HCT116 (cell line): ENCODE measurements around the gene FRRS1. TPM values are rescaled to one million over a fixed set of nuclear protein-coding genes. Genes with fewer than 3 reads are reported as not detected.
A peak's percentile ranks its signal among the peaks of the same experiment; 100 is the strongest.

Source experiments
- ATAC-seq: fragments of 200-7000 bp; cut with Tn5 transposase; 2 replicates; pipeline ENCODE4 v1.9.1; 2020; ENCODE audit warnings: mild to moderate bottlenecking, moderate library complexity
- BruUV-seq: library from RNA; stranded (reverse); fragments of 400-500 nt; replicated peaks from 2 replicates; lab custom pipeline; 2021; lab: Mats Ljungman, UMichigan
- CTCF ChIA-PET: fragments of 300-600 bp; sonication (Branson Sonifier 250); formaldehyde crosslinking; loops from one replicate; lab custom pipeline; 2021; ENCODE audit warnings: antibody characterized with exemption; lab: Charles Lee
- POLR2A ChIA-PET: fragments of 300-600, 350-600 bp; sonication (Branson Sonifier 250); formaldehyde crosslinking; loops from one replicate; lab custom pipeline; 2021; ENCODE audit warnings: antibody characterized with exemption; lab: Charles Lee
- RAD21 ChIA-PET, 2 experiments: fragments of 300-600 bp; sonication (Branson Sonifier 250); formaldehyde crosslinking; loops; one replicate each; lab custom pipeline; 2023; ENCODE audit warnings: low total read pairs in 2 of 2; ENCODE audit not compliant: uncharacterized antibody in 2 of 2, unreplicated experiment in 2 of 2, low non-redundant PET in 1 of 2; lab: Charles Lee
- DNase-seq: peaks from one replicate; pipeline ENCODE4 v3.0.0-alpha.2; 2010; ENCODE audit warnings: low read depth, low spot score
- H2AFZ ChIP-seq: fragments of 200-600 bp; shearing (Covaris generic), sonication (generic); 2 replicates; pipeline ENCODE4 v1.6.1; 2017; ENCODE audit warnings: low read depth, mixed run types, mixed read lengths, antibody characterized with exemption, low read length; ENCODE audit not compliant: poor library complexity, severe bottlenecking
- H3K27ac ChIP-seq: 2 replicates; pipeline ENCODE4 v1.5.1; 2012; ENCODE audit warnings: low read depth, low read length
- H3K27me3 ChIP-seq: fragments of 200-600 bp; sonication (generic); 2 replicates; pipeline ENCODE4 v1.6.1; 2016; ENCODE audit warnings: mixed run types, low read length, mixed read lengths; ENCODE audit not compliant: insufficient read depth
- H3K36me3 ChIP-seq, 2 experiments: fragments of 200-500 bp in 1 of 2; fragments of 200-600 bp in 1 of 2; sonication (Bioruptor generic) in 1 of 2; sonication (generic) in 1 of 2; 2 replicates each; pipeline versions ENCODE4 v1.5.1 to v1.6.1; 2014 to 2016; ENCODE audit warnings: low read length in 2 of 2, inconsistent platforms in 1 of 2, mixed read lengths in 1 of 2, mixed run types in 1 of 2; ENCODE audit not compliant: insufficient read depth in 2 of 2, control insufficient read depth in 1 of 2
- H3K4me1 ChIP-seq, 2 experiments: fragments of 200-600 bp in 1 of 2; sonication (generic) in 1 of 2; 2 replicates each; pipeline versions ENCODE4 v1.5.1 to v1.6.1; 2012 to 2017; ENCODE audit warnings: low read length in 2 of 2, inconsistent platforms in 1 of 2, mild to moderate bottlenecking in 1 of 2, mixed read lengths in 1 of 2, mixed run types in 1 of 2, moderate library complexity in 1 of 2; ENCODE audit not compliant: insufficient read depth in 2 of 2, control insufficient read depth in 1 of 2
- H3K4me2 ChIP-seq: fragments of 200-600 bp; sonication (generic); 2 replicates; pipeline ENCODE4 v1.6.1; 2017; ENCODE audit warnings: mixed run types, low read length, mixed read lengths
- H3K4me3 ChIP-seq, 2 experiments: fragments of 200-600 bp in 1 of 2; sonication (generic) in 1 of 2; replicated peaks in 1 of 2; 2 replicates each; pipeline ENCODE4 v1.5.1; 2011 to 2016; ENCODE audit warnings: low read length in 2 of 2, control low read depth in 1 of 2, low read depth in 1 of 2, mild to moderate bottlenecking in 1 of 2, mixed read lengths in 1 of 2, mixed run types in 1 of 2
- H3K79me2 ChIP-seq: fragments of 200-600 bp; sonication (generic); 2 replicates; pipeline ENCODE4 v1.6.1; 2017; ENCODE audit warnings: mild to moderate bottlenecking, mixed run types, low read length, moderate library complexity, mixed read lengths; ENCODE audit not compliant: insufficient read depth
- H3K9ac ChIP-seq: fragments of 200-600 bp; sonication (generic); 2 replicates; pipeline ENCODE4 v1.6.1; 2016; ENCODE audit warnings: low read length, mixed read lengths
- H3K9me2 ChIP-seq: fragments of 200-600 bp; sonication (generic), shearing (Covaris generic); 2 replicates; pipeline ENCODE4 v1.6.1; 2017; ENCODE audit warnings: mixed run types, mild to moderate bottlenecking, moderate library complexity; ENCODE audit not compliant: insufficient read depth
- H3K9me3 ChIP-seq, 2 experiments: fragments of 200-500 bp in 1 of 2; fragments of 200-600 bp in 1 of 2; sonication (Bioruptor generic) in 1 of 2; sonication (generic) in 1 of 2; 2 replicates each; pipeline ENCODE4 v1.6.1; 2014 to 2017; ENCODE audit warnings: low read length in 2 of 2, mixed read lengths in 2 of 2, inconsistent platforms in 1 of 2, low read depth in 1 of 2, mild to moderate bottlenecking in 1 of 2, mixed run types in 1 of 2, moderate library complexity in 1 of 2; ENCODE audit not compliant: control insufficient read depth in 1 of 2, insufficient read depth in 1 of 2
- H4K20me1 ChIP-seq: fragments of 200-600 bp; sonication (generic), shearing (Covaris generic); 2 replicates; pipeline ENCODE4 v1.6.1; 2017; ENCODE audit warnings: mixed run types, mild to moderate bottlenecking, moderate library complexity; ENCODE audit not compliant: insufficient read depth
- CEBPB ChIP-seq: IDR thresholded peaks from 2 replicates; pipeline ENCODE4 v1.6.1; 2012; ENCODE audit warnings: low read depth
- EGR1 ChIP-seq: IDR thresholded peaks from 2 replicates; pipeline ENCODE4 v1.6.1; 2012; ENCODE audit warnings: low read depth
- EZH2phosphoT487 ChIP-seq: fragments of 200-600 bp; IDR thresholded peaks from 2 replicates; pipeline ENCODE4 v1.6.1; 2018; ENCODE audit warnings: antibody characterized with exemption, borderline replicate concordance
- FOSL1 ChIP-seq: IDR thresholded peaks from 2 replicates; pipeline ENCODE4 v1.6.1; 2012; ENCODE audit warnings: low read depth
- JUND ChIP-seq: IDR thresholded peaks from 2 replicates; pipeline ENCODE4 v1.6.1; 2012
- POLR2A ChIP-seq: IDR thresholded peaks from 2 replicates; pipeline ENCODE4 v1.7.0; 2011; ENCODE audit warnings: borderline replicate concordance; ENCODE audit not compliant: insufficient read depth, insufficient read length; ENCODE audit errors: extremely low read depth
- RAD21 ChIP-seq: IDR thresholded peaks from 2 replicates; pipeline ENCODE4 v1.6.1; 2012; ENCODE audit warnings: low read depth, mild to moderate bottlenecking
- SP1 ChIP-seq: IDR thresholded peaks from 2 replicates; pipeline ENCODE4 v1.6.1; 2012; ENCODE audit warnings: low read depth
- SRF ChIP-seq: IDR thresholded peaks from 2 replicates; pipeline ENCODE4 v1.6.1; 2012; ENCODE audit warnings: low read depth
- TCF7L2 ChIP-seq: IDR thresholded peaks from 2 replicates; pipeline ENCODE4 v1.7.0; 2011; ENCODE audit warnings: borderline replicate concordance, inconsistent platforms; ENCODE audit not compliant: insufficient read depth, insufficient read length; ENCODE audit errors: extremely low read depth
- YY1 ChIP-seq: IDR thresholded peaks from 2 replicates; pipeline ENCODE4 v1.6.1; 2011; ENCODE audit warnings: low read length, low read depth, moderate library complexity, mild to moderate bottlenecking; ENCODE audit not compliant: insufficient replicate concordance; ENCODE audit errors: extremely low read depth
- ZBTB33 ChIP-seq: IDR thresholded peaks from 2 replicates; pipeline ENCODE4 v1.6.1; 2011; ENCODE audit warnings: mild to moderate bottlenecking, low read length, moderate library complexity; ENCODE audit not compliant: insufficient replicate concordance; ENCODE audit errors: extremely low read depth
- ZFX ChIP-seq: fragments of 450-650 bp; IDR thresholded peaks from 2 replicates; pipeline ENCODE4 v1.6.1; 2017
- intact Hi-C: fragments of 100-400 bp; cut with micrococcal nuclease; formaldehyde crosslinking; loops from 2 replicates; pipeline ENCODE4 v1.10.0; 2022
- total RNA-seq: library from RNA; stranded (reverse); gene quantifications from one replicate; pipeline ENCODE4 v1.2.1, GENCODE V29; 2021; ENCODE audit not compliant: unreplicated experiment
- TF ChIP-seq, protein P1 (sequence below), 3 experiments: fragments of 200-600 bp in 1 of 3; sonication (generic) in 1 of 3; IDR thresholded peaks in 2 of 3; conservative IDR thresholded peaks in 1 of 3; 2 replicates each; pipeline ENCODE4 v1.5.1; 2012 to 2017; ENCODE audit warnings: low read depth in 2 of 3, low read length in 2 of 3, antibody characterized with exemption in 1 of 3, borderline replicate concordance in 1 of 3, control low read depth in 1 of 3, mild to moderate bottlenecking in 1 of 3, mixed read lengths in 1 of 3, mixed run types in 1 of 3, moderate library complexity in 1 of 3; ENCODE audit not compliant: insufficient read depth in 1 of 3
- TF ChIP-seq, protein P2 (sequence below): IDR thresholded peaks from 2 replicates; pipeline ENCODE4 v1.6.1; 2012

FRRS1 gene
- total RNA-seq, 1 experiment from 2014 or later = 19.8 TPM

DNA sequence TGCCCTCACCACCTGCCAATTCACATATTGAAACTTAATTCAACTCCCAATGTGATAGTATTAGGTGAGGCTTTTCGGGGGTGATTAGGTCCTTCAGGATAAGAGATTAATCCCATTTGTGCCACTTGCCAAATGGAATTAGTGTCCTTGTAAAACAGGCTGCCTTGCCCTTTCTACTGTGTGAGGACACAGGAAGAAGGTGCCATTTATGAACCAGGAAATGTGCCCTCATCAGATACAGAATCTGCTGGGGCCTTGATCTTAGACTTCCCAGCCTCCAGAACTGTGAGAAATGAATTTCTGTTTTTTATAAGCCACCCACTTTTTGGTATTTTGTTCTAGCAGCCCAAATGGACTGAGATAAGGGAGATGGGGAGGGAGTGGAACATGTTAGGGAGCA, 44.6 kb upstream of the FRRS1 start (continued):
- TF ChIP-seq ZBTB33 = no peak
- no peak for TF ChIP-seq YY1
- no peak for TF ChIP-seq ZFX
- no peak for TF ChIP-seq SRF
- TF ChIP-seq RAD21 = no peak
- TF ChIP-seq TCF7L2 = no peak
- TF ChIP-seq FOSL1 = no peak
- no peak for TF ChIP-seq JUND
- no peak for TF ChIP-seq POLR2A
- no peak for TF ChIP-seq SP1
- TF ChIP-seq, all 23 proteins: peak for 0

- no peaks in the 10 kb centered on the region for H3K36me3 ChIP-seq
- peaks cover 0 to 11% of the 10 kb centered on the region in 2 experiments; a peak in 2 of 4 replicates for H3K4me1 ChIP-seq
- H2AFZ ChIP-seq = peak overlapping the region; percentile 96
- TF ChIP-seq EZH2phosphoT487 = no peak
- peak; percentile 95 for TF ChIP-seq RAD21
- TF ChIP-seq EGR1 = peak; percentile 66
- no peak for TF ChIP-seq CEBPB
- TF ChIP-seq, protein P1, sequence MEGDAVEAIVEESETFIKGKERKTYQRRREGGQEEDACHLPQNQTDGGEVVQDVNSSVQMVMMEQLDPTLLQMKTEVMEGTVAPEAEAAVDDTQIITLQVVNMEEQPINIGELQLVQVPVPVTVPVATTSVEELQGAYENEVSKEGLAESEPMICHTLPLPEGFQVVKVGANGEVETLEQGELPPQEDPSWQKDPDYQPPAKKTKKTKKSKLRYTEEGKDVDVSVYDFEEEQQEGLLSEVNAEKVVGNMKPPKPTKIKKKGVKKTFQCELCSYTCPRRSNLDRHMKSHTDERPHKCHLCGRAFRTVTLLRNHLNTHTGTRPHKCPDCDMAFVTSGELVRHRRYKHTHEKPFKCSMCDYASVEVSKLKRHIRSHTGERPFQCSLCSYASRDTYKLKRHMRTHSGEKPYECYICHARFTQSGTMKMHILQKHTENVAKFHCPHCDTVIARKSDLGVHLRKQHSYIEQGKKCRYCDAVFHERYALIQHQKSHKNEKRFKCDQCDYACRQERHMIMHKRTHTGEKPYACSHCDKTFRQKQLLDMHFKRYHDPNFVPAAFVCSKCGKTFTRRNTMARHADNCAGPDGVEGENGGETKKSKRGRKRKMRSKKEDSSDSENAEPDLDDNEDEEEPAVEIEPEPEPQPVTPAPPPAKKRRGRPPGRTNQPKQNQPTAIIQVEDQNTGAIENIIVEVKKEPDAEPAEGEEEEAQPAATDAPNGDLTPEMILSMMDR (IDR thresholded peaks at IDR 0.05 in 2 of 3, conservative IDR thresholded peaks at IDR 0.05 in 1 of 3; ENCODE audit: borderline replicate concordance in 1 of 3, insufficient read depth in 1 of 3, low read depth in 2 of 3, low read length in 2 of 3) = peak; percentile 21 to 75 (median 71); a peak in 5 of 6 replicates
- no peak for TF ChIP-seq JUND
- TF ChIP-seq, protein P2, sequence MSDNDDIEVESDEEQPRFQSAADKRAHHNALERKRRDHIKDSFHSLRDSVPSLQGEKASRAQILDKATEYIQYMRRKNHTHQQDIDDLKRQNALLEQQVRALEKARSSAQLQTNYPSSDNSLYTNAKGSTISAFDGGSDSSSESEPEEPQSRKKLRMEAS = peak; percentile 59; the same call in 1 of the 2 replicates
- peak; percentile 92 for TF ChIP-seq SRF
- H3K27me3 ChIP-seq = no peaks in the 10 kb centered on the region
- ATAC-seq (peak; percentile 92), DNase-seq (peak; percentile 85)
- H3K27ac ChIP-seq = no peak overlapping the region
- H3K9ac ChIP-seq = 0 out of 2 replicates have a peak overlapping the region, but pooled peaks have one; percentile 4
- no peaks in the 10 kb centered on the region for H4K20me1 ChIP-seq
- H3K4me2 ChIP-seq = peak overlapping the region; percentile 60
- no peaks in the 10 kb centered on the region for H3K9me3 ChIP-seq
- POLR2A ChIA-PET = no interaction called here
- H3K9me2 ChIP-seq = no peaks in the 10 kb centered on the region
- H3K79me2 ChIP-seq = no peaks in the 10 kb centered on the region
- intact Hi-C loops = loop anchor here (1.0 to 5.0 kb wide), 4 partner anchors 226 to 1060 kb away; partner anchors contain the start of genes SASS6 and TRMT13
- H3K4me3 ChIP-seq = peak overlapping the region in 1 of 2 experiments; percentile 23; a peak in 1 of 4 replicates
- BruUV-seq = no TSS peak
- CTCF ChIA-PET = interaction anchor here (1.3 kb wide), 1 partner anchor 651 kb away, joined by 5 read pairs; no protein-coding TSS in a partner anchor
- RAD21 ChIA-PET = no interaction called here
Measured at GRCh38 chr1:99808391-99809115, 42.1 kb upstream of the FRRS1 start.
